Muscle layer of duodenum (tissue), 2 donors: ENCODE measurements around the gene DOK7.

Experiments
- H3K27ac ChIP-seq: one replicate; pipeline ENCODE4 v1.7.0; 2013; ENCODE audit warnings: mild to moderate bottlenecking, low read length
- H3K27me3 ChIP-seq: one replicate; pipeline ENCODE4 v1.7.0; 2013; ENCODE audit warnings: low read depth, mild to moderate bottlenecking, control low read depth, low read length
- H3K36me3 ChIP-seq, 2 donors: one replicate each; pipeline ENCODE4 v1.7.0; 2013; ENCODE audit warnings: low read length in 2 of 2, control low read depth in 1 of 2, mild to moderate bottlenecking in 1 of 2; ENCODE audit not compliant: insufficient read depth in 2 of 2, control insufficient read depth in 1 of 2
- H3K4me1 ChIP-seq, 2 donors: one replicate each; pipeline ENCODE4 v1.7.0; 2013; ENCODE audit warnings: low read length in 2 of 2, mild to moderate bottlenecking in 2 of 2, control low read depth in 1 of 2, moderate library complexity in 1 of 2; ENCODE audit not compliant: insufficient read depth in 2 of 2, control insufficient read depth in 1 of 2
- H3K4me3 ChIP-seq, 2 donors: one replicate each; pipeline ENCODE4 v1.7.0; 2013; ENCODE audit warnings: low read length in 2 of 2, low read depth in 1 of 2, mild to moderate bottlenecking in 1 of 2
- H3K9me3 ChIP-seq, 2 donors: one replicate each; pipeline ENCODE4 v1.7.0; 2013; ENCODE audit warnings: low read length in 2 of 2, control low read depth in 1 of 2, mild to moderate bottlenecking in 1 of 2; ENCODE audit not compliant: control insufficient read depth in 1 of 2
- donor health status: healthy.

DOK7 gene, protein sequence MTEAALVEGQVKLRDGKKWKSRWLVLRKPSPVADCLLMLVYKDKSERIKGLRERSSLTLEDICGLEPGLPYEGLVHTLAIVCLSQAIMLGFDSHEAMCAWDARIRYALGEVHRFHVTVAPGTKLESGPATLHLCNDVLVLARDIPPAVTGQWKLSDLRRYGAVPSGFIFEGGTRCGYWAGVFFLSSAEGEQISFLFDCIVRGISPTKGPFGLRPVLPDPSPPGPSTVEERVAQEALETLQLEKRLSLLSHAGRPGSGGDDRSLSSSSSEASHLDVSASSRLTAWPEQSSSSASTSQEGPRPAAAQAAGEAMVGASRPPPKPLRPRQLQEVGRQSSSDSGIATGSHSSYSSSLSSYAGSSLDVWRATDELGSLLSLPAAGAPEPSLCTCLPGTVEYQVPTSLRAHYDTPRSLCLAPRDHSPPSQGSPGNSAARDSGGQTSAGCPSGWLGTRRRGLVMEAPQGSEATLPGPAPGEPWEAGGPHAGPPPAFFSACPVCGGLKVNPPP

DNA sequence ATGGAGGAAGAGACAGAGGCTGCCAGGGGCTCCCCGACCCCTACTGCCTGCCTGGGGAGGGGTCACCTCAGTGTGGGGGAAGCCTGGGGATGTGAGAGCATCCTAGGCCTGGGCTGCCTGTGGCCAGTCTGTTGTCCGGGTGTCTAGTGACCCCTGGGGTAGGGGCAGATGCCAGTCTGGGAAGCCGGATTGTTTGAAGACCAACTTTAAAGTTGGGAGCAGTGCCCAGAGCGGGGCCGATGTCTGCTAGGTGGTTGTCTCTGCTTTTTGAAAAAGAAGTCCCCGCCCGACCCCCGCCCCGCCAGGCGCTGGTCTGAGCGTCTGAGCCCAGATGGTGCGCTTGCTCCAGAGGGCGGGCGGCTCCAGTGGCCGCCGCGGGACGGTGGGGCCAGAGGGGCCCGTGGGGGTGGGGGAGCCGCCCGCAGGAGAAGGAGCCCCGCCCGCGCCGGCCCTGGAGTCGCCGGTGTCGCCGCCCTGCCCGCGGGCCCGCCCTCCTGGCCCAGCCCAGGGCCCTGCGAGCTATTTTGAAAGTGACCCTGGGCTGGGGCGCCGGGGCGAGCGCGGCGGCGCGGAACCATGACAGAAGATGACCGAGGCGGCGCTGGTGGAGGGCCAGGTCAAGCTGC lies at the start of gene DOK7:
Gene DOK7 (plus strand): TSS at position 517 of the 626 bp plus-strand sequence. CDS start 70 bp downstream, at position 587.
- no peak within 1 kb of the TSS for H3K27ac ChIP-seq

DNA sequence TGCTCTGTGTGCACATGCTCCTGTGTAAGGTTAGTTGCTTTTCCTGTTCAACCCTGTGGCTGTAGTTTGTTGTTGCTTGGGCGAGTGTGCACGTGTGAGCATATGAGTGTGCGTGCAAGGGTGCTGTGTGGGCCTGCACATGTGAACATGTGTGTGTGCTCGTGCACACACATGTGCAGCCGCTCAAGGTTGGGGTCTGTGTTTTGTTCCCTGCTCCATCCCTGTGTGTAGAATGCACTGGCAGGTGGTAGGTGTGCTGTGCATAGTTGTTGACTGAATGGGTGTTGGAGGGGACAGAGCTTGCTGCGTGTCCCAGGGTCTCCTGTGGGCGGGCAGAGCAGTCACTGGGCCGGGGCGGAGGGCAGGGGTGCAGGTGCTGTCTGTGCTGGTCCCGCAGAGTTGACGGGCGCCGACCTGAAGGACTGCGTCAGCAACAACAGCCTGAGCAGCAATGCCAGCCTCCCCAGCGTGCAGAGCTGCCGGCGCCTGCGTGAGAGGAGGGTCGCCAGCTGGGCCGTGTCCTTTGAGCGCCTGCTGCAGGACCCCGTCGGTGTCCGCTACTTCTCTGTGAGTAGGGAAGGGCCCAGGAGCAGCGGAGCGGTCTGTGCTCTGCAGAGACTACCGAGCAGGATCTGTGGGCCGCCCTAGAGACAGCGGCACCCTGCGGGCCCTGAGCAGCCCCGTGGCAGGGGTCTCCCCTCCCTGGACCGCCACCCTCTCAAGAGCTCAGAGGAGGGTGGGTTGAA lies 49.3 kb upstream of the DOK7 start:
- no peaks in the 10 kb centered on the region for H3K9me3 ChIP-seq
- peaks cover 16 to 26% of the 10 kb centered on the region in 2 donors for H3K36me3 ChIP-seq
- no peak overlapping the region for H3K27ac ChIP-seq
- H3K4me1 ChIP-seq: peaks cover 0 to 4% of the 10 kb centered on the region in 2 donors
- no peaks in the 10 kb centered on the region for H3K27me3 ChIP-seq
- H3K4me3 ChIP-seq: no peak overlapping the region

More for the DNA sequence above, at the start of gene DOK7:
- peak within 1 kb of the TSS in 1 of 2 donors; percentile 36 for H3K4me3 ChIP-seq
- no peaks in the 10 kb centered on the region for H3K36me3 ChIP-seq
- H3K9me3 ChIP-seq: no peaks in the 10 kb centered on the region
- H3K27me3 ChIP-seq: no peaks in the 10 kb centered on the region
- peaks cover 0 to 7% of the 10 kb centered on the region in 2 donors for H3K4me1 ChIP-seq

DNA sequence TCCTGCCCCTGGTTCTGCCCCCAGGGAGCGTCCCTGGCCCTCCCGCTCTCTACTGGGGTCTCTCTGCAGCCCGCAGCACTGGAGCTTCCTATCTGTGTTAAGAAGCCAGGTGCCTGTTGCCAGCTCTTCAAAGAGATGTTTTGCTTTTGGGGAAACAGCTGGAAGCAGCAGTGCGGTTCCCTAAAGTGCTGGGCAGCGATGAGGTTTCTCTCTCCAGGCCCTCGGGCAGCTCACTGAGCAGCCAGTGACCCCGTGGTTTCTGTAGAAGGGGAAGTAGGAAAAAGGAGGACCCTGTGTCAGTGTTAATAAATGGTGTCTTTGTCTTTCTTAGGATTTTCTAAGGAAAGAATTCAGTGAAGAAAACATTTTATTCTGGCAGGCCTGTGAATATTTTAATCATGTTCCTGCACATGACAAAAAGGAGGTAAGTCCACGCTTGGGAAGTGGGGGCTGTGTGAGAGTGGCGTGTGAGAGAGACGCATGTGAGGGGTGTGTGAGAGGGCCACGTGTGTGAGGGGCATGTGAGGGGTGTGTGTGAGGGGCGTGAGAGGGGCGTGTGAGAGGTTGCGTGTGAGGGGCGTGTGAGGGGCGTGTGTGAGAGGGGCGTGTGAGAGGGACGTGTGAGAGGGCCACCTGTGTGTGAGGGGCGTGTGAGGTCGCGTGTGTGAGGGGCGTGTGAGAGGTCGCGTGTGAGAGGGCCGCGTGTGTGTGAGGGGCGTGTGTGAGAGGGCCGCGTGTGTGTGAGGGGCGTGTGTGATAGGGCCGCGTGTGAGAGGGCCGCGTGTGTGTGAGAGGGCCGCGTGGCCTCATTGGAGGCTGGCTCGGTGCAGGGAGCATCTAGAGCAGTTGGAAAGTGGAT lies 48.5 kb upstream of the DOK7 start:
- peaks cover 16 to 26% of the 10 kb centered on the region in 2 donors for H3K36me3 ChIP-seq
- no peak overlapping the region for H3K27ac ChIP-seq
- H3K9me3 ChIP-seq: no peaks in the 10 kb centered on the region
- peaks cover 0 to 4% of the 10 kb centered on the region in 2 donors for H3K4me1 ChIP-seq
- no peak overlapping the region for H3K4me3 ChIP-seq
- H3K27me3 ChIP-seq: no peaks in the 10 kb centered on the region

DNA sequence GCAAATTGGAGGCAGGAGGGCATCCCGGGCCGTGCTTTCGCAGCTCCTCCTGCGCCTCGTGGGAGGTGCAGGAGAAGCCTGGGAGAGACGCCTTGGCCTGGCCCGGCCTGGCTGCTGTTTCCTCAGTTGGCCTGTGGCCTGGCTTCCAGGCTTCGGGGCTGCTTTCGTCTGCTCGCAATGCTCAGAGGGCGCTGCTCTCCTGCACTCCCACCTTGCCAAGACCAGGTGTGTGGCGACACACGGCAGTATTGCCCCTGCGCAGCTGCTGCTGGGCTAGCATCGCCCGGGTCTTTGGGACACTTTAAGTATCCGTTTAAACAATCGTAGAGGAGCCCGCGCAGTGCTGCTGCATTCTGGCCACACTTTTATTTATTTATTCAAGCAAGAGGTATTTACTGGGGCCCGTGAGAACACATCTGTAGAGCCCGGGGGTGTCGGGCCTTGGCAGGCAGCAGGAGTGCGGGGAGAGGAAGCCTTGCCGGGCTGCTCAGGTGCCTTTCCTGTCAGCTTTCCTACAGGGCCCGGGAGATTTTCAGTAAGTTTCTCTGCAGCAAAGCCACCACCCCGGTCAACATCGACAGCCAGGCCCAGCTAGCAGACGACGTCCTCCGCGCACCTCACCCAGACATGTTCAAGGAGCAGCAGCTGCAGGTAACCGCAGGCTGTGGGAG lies 47.5 kb upstream of the DOK7 start:
- Histone ChIP-seq H3K36me3 (peaks cover 16 to 26% of the 10 kb centered on the region in 2 donors), H3K4me3 (no peak overlapping the region), H3K27me3 (no peaks in the 10 kb centered on the region), H3K27ac (no peak overlapping the region), H3K4me1 (peaks cover 0 to 4% of the 10 kb centered on the region in 2 donors), H3K9me3 (no peaks in the 10 kb centered on the region)

DNA sequence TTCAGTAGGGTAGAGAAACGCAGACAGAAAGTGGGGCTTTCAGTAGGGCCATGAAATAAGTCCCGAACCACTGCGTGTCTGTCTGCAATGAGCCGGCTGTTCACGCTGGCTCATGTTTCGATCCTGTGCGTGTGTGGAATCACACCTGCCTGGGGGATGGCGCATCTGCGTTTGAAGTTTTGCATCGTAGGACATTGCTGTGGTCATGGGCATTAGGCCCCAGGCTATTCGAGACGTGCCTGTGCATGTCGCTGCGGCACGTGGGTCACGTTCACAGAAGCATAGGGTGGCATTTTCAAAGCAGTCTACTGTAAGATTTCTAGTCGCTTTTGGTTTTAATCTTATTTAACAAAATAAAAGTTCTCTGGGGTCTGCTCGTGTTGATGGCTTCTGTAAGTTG lies 46.8 kb upstream of the DOK7 start:
- no peak overlapping the region for H3K27ac ChIP-seq
- H3K4me1 ChIP-seq: peaks cover 0 to 4% of the 10 kb centered on the region in 2 donors
- no peaks in the 10 kb centered on the region for H3K9me3 ChIP-seq
- H3K36me3 ChIP-seq: peaks cover 16 to 26% of the 10 kb centered on the region in 2 donors
- H3K4me3 ChIP-seq: no peak overlapping the region
- no peaks in the 10 kb centered on the region for H3K27me3 ChIP-seq

DNA sequence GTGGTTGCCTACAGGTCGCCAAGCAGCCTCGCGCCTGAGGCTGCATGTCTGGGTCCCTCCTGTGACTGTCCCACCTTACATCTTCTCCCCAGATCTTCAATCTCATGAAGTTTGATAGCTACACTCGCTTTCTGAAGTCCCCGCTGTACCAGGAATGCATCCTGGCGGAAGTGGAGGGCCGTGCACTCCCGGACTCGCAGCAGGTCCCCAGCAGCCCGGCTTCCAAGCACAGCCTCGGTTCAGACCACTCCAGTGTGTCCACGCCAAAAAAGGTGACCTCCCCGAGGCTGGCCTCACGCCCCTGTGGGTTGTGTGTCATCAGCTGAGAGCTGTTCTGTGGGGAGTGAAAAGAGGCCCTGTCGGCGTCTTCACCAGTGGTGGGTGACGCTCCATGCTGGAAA lies 46.3 kb upstream of the DOK7 start:
- H3K36me3 ChIP-seq: peaks cover 16 to 26% of the 10 kb centered on the region in 2 donors
- H3K9me3 ChIP-seq: no peaks in the 10 kb centered on the region
- no peaks in the 10 kb centered on the region for H3K27me3 ChIP-seq
- no peak overlapping the region for H3K4me3 ChIP-seq
- no peak overlapping the region for H3K27ac ChIP-seq
- H3K4me1 ChIP-seq: peaks cover 0 to 4% of the 10 kb centered on the region in 2 donors

DNA sequence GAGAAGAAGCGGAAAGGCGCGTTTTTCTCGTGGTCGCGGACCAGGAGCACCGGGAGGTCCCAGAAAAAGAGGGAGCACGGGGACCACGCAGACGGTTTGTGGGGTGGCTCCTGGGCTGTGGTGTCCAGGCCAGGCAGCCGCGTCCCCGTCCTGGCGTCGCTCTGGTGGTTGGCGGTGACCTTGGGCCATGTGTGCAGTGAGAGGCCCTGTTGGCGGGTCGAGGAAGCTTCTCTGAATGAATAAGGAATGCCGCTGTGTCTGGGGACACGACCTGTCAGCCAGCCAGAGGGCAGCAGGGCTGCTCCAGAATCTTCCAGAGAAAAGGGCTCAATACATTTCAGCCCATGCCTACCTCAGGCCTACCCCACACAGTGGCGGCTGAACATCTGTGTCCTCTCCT lies 45.7 kb upstream of the DOK7 start:
- H3K4me1 ChIP-seq: peaks cover 0 to 4% of the 10 kb centered on the region in 2 donors
- H3K36me3 ChIP-seq: peaks cover 16 to 31% of the 10 kb centered on the region in 2 donors
- H3K9me3 ChIP-seq: no peaks in the 10 kb centered on the region
- no peaks in the 10 kb centered on the region for H3K27me3 ChIP-seq
- H3K4me3 ChIP-seq: no peak overlapping the region
- no peak overlapping the region for H3K27ac ChIP-seq

DNA sequence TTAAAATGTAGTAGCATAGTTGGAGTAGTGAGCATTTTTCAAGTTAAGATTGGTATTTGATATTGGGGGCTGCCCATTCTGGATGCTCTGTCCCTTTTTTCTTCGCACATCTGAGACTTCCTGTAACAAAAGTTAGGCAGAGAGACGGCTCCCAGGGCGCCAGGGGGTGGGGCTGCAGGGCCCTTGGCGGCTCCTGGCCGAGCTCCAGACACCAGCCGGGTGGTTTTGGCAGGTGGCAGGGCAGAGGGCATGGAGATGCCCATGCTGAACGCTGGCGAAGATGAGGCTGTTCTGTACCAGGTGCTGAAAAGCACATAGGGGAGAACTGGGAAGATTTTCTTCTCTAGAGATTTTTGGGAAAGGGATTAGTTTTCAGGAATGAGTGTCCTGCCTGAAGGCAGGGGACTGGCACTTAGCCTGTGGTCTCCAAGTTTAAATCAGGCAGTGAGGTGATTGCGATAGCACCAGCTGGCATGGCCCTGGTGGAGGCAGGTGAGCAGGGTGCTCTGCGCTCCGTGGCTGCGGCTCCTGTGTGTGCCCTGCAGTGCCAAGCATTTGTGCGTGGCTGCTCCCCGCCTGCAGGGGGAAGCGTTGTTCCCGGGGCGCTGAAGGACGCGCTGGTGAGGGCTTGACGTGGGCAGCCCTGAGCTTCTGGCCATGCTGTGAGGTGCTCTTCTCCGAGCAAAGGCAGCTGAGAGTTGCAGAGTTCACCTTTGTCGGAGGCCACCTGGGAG lies 44.9 kb upstream of the DOK7 start:
- H3K27me3 ChIP-seq: no peaks in the 10 kb centered on the region
- H3K4me3 ChIP-seq: no peak overlapping the region
- no peaks in the 10 kb centered on the region for H3K9me3 ChIP-seq
- peaks cover 0 to 4% of the 10 kb centered on the region in 2 donors for H3K4me1 ChIP-seq
- no peak overlapping the region for H3K27ac ChIP-seq
- H3K36me3 ChIP-seq: peaks cover 16 to 38% of the 10 kb centered on the region in 2 donors

DNA sequence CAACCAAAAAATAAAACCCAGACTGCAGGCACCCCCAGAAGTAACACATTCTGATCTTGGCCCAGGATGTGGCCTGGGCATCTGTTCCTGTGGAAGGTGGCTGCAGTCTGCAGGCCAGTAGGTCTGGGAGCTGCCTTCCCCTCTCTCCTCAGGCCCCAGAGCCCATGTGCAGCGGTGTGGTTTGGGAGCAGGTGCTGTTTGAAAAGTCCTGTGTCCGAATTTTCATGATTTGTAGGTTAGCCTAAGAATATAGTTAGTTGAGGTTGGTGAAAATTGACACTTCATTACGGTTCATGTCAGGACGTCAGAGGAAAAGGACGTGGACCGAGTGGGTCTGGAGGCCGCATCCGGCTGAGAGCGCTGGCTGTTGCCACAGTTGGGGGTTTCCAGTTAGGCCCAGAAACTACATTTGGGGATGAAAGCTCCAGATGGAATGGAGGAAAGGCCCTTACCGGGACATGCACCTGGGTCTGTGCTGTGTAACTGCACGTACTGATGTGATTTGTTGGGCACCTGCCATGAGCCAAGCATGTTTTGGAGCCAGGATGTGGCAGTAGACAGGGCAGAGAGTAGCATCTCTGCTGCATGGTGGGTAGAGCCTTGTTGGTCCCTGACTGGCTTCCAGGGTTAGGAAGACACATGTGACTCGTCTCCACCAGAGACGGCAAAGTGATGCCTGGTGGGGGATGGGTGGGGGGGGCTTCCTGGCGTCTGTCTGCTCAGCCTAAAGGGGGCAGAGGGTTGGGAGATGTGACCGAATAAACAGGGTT lies 43.1 kb upstream of the DOK7 start:
- Histone ChIP-seq H3K36me3 (peaks cover 24 to 53% of the 10 kb centered on the region in 2 donors), H3K27ac (no peak overlapping the region), H3K27me3 (no peaks in the 10 kb centered on the region), H3K4me3 (no peak overlapping the region), H3K4me1 (no peaks in the 10 kb centered on the region), H3K9me3 (no peaks in the 10 kb centered on the region)
